Measurements from ENCODE around the gene DDX27.

DDX27 gene

GRCh38 chr20:49276161-49276960 is 57.1 kb downstream of the DDX27 start:
- DNase-seq (ENCODE audit: low read depth), result no peak

GRCh38 chr20:49276961-49277785 is 58.0 kb downstream of the DDX27 start:
- no peak for TF ChIP-seq CTCF (IDR thresholded peaks at IDR 0.05; ENCODE audit: low read depth, low read length, missing control alignments)
- H3K4me3 ChIP-seq (ENCODE audit: low read depth, low read length), result peak overlapping the region; percentile 87
- DNase-seq (ENCODE audit: low read depth), result no peak

More at GRCh38 chr20:49276161-49276960, 57.1 kb downstream of the DDX27 start:
- TF ChIP-seq CTCF (IDR thresholded peaks at IDR 0.05; ENCODE audit: low read depth, low read length, missing control alignments), result no peak
- H3K4me3 ChIP-seq (ENCODE audit: low read depth, low read length), result peak overlapping the region; percentile 87

- TF ChIP-seq CTCF (IDR thresholded peaks at IDR 0.05; ENCODE audit: low read depth, low read length, missing control alignments), result no peak
- no peak for DNase-seq (ENCODE audit: low read depth)
- H3K4me3 ChIP-seq (ENCODE audit: low read depth, low read length), result peak overlapping the region; percentile 87
Measured at GRCh38 chr20:49277786-49278035, 58.5 kb downstream of the DDX27 start.

- peak within 1 kb of the TSS; percentile 87 for H3K4me3 ChIP-seq (ENCODE audit: low read depth, low read length)
- no peak for TF ChIP-seq CTCF (IDR thresholded peaks at IDR 0.05; ENCODE audit: low read depth, low read length, missing control alignments)
- DNase-seq (ENCODE audit: low read depth), result peak; percentile 94
Measured at GRCh38 chr20:49278036-49278817, 59.0 kb downstream of the DDX27 start, which contains the start of gene ZNFX1. TSS of gene ZNFX1 (minus strand) at chr20:49278057. CDS start at chr20:49275839, 2,218 bp downstream.

- no peak for TF ChIP-seq CTCF (IDR thresholded peaks at IDR 0.05; ENCODE audit: low read depth, low read length, missing control alignments)
- no peak for DNase-seq (ENCODE audit: low read depth)
Measured at GRCh38 chr20:49278818-49279676, 59.8 kb downstream of the DDX27 start.

More at GRCh38 chr20:49278818-49279676, 59.8 kb downstream of the DDX27 start:
- H3K4me3 ChIP-seq (ENCODE audit: low read depth, low read length), result peak overlapping the region; percentile 87
